HL-60 (cell line): ENCODE results near the gene DCPS.

Experiments used
- DNase-seq, 2 experiments: peaks; one replicate each; pipeline ENCODE4 v3.0.0-alpha.2; 2010 to 2020; ENCODE audit warnings: low read depth in 1 of 2, low spot score in 1 of 2
- H3K27ac ChIP-seq: fragments of 250-450 bp; sonication (Bioruptor Pico); replicated peaks from 2 replicates; pipeline ENCODE4 v1.5.1; 2020; ENCODE audit warnings: mild to moderate bottlenecking, moderate library complexity
- H3K27me3 ChIP-seq: fragments of 250-450 bp; sonication (Bioruptor Pico); 2 replicates; pipeline ENCODE4 v1.5.1; 2021; ENCODE audit warnings: mild to moderate bottlenecking, moderate library complexity; ENCODE audit not compliant: insufficient read depth, poor library complexity, severe bottlenecking
- H3K4me3 ChIP-seq: replicated peaks from 2 replicates; pipeline ENCODE4 v1.5.1; 2011; ENCODE audit warnings: mild to moderate bottlenecking, control low read depth, low read length; ENCODE audit not compliant: insufficient read depth
- GABPA ChIP-seq: IDR thresholded peaks from 2 replicates; pipeline ENCODE4 v1.6.1; 2012; ENCODE audit warnings: low read depth
- POLR2AphosphoS5 ChIP-seq: IDR thresholded peaks from 2 replicates; pipeline ENCODE4 v1.6.1; 2012; ENCODE audit warnings: low read depth
- SPI1 ChIP-seq: IDR thresholded peaks from 2 replicates; pipeline ENCODE4 v1.6.1; 2012; ENCODE audit warnings: low read depth, mild to moderate bottlenecking, borderline replicate concordance
- TF ChIP-seq, protein P1 (sequence below): IDR thresholded peaks from 2 replicates; pipeline ENCODE4 v1.6.1; 2012; ENCODE audit warnings: low read depth; ENCODE audit not compliant: insufficient replicate concordance
- TF ChIP-seq, protein P2 (sequence below): IDR thresholded peaks from one replicate; pipeline ENCODE4 v1.5.1; 2011; ENCODE audit warnings: low read length, control low read depth, inconsistent platforms; ENCODE audit not compliant: insufficient read depth

DCPS gene

DNA sequence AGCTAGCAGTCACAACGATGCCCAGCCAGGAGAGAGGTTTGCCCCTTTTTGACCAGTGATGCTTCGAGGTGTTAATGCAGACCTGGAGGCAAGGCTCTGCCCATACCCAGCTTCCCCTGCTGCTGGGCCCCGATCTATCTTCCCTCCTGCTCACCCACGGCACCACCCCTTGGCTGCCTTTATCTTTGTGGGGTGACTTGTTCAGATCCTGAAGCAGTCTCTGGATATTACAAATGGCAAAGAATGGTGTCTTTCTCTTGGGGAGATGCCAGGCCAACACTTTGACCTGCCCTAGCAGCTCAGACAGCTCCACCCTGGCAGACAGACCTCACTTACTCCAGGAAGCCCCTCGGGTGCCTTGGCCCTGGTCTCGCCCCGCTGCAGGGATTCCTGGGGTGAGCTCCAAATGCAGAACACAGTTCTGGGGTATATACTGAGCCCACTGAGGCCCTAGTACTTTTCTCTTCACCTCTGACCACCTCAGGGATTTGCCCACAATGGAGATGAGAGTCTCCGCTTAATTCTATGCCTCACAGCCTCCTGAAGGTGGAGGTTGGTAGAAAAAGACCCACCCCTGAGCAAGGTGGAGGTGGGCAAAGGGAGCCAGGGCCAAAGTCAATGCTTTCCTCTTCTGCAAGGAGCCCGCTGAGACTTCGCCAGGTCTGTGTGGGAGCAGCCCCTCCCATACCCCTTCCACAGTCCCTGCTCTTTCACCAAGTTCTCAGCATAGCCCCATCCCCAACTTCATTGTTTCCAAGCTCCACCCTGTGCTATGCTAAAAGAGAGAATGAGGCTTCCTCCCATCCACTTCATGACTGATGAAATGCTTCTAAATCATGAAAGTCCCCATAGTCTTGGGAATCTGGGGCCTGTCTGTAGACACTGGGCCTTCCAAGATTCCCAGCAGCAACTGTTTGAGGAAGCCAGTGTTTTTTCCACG is 40.6 kb downstream of the DCPS start:
- TF ChIP-seq, protein P1, sequence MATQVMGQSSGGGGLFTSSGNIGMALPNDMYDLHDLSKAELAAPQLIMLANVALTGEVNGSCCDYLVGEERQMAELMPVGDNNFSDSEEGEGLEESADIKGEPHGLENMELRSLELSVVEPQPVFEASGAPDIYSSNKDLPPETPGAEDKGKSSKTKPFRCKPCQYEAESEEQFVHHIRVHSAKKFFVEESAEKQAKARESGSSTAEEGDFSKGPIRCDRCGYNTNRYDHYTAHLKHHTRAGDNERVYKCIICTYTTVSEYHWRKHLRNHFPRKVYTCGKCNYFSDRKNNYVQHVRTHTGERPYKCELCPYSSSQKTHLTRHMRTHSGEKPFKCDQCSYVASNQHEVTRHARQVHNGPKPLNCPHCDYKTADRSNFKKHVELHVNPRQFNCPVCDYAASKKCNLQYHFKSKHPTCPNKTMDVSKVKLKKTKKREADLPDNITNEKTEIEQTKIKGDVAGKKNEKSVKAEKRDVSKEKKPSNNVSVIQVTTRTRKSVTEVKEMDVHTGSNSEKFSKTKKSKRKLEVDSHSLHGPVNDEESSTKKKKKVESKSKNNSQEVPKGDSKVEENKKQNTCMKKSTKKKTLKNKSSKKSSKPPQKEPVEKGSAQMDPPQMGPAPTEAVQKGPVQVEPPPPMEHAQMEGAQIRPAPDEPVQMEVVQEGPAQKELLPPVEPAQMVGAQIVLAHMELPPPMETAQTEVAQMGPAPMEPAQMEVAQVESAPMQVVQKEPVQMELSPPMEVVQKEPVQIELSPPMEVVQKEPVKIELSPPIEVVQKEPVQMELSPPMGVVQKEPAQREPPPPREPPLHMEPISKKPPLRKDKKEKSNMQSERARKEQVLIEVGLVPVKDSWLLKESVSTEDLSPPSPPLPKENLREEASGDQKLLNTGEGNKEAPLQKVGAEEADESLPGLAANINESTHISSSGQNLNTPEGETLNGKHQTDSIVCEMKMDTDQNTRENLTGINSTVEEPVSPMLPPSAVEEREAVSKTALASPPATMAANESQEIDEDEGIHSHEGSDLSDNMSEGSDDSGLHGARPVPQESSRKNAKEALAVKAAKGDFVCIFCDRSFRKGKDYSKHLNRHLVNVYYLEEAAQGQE: no peak
- no peak for TF ChIP-seq POLR2AphosphoS5
- no peak for TF ChIP-seq GABPA
- TF ChIP-seq, protein P2, sequence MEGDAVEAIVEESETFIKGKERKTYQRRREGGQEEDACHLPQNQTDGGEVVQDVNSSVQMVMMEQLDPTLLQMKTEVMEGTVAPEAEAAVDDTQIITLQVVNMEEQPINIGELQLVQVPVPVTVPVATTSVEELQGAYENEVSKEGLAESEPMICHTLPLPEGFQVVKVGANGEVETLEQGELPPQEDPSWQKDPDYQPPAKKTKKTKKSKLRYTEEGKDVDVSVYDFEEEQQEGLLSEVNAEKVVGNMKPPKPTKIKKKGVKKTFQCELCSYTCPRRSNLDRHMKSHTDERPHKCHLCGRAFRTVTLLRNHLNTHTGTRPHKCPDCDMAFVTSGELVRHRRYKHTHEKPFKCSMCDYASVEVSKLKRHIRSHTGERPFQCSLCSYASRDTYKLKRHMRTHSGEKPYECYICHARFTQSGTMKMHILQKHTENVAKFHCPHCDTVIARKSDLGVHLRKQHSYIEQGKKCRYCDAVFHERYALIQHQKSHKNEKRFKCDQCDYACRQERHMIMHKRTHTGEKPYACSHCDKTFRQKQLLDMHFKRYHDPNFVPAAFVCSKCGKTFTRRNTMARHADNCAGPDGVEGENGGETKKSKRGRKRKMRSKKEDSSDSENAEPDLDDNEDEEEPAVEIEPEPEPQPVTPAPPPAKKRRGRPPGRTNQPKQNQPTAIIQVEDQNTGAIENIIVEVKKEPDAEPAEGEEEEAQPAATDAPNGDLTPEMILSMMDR: no peak
- no peak for DNase-seq
- H3K4me3 ChIP-seq: no peak overlapping the region
- peak overlapping the region; percentile 75 for H3K27ac ChIP-seq
- no peaks in the 10 kb centered on the region for H3K27me3 ChIP-seq

DNA sequence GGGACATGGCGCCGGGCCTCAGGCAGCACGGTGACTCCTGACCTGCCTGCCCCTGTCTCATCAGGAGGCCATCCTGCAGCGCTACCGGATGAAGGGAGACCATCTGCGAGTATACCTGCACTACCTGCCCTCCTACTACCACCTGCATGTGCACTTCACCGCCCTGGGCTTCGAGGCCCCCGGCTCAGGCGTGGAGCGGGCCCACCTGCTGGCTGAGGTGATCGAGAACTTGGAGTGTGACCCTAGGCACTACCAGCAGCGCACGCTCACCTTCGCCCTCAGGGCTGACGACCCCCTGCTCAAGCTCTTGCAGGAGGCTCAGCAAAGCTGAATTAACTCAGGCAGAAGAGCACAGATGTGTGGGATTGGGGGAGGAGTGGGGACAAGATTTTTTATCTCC is 41.4 kb downstream of the DCPS start:
- H3K27me3 ChIP-seq: no peaks in the 10 kb centered on the region
- no peak for DNase-seq
- peak overlapping the region; percentile 75 for H3K27ac ChIP-seq
- TF ChIP-seq SPI1: no peak
- TF ChIP-seq POLR2AphosphoS5: no peak
- no peak for TF ChIP-seq GABPA
- TF ChIP-seq, protein P1: no peak
- no peak overlapping the region for H3K4me3 ChIP-seq

DNA sequence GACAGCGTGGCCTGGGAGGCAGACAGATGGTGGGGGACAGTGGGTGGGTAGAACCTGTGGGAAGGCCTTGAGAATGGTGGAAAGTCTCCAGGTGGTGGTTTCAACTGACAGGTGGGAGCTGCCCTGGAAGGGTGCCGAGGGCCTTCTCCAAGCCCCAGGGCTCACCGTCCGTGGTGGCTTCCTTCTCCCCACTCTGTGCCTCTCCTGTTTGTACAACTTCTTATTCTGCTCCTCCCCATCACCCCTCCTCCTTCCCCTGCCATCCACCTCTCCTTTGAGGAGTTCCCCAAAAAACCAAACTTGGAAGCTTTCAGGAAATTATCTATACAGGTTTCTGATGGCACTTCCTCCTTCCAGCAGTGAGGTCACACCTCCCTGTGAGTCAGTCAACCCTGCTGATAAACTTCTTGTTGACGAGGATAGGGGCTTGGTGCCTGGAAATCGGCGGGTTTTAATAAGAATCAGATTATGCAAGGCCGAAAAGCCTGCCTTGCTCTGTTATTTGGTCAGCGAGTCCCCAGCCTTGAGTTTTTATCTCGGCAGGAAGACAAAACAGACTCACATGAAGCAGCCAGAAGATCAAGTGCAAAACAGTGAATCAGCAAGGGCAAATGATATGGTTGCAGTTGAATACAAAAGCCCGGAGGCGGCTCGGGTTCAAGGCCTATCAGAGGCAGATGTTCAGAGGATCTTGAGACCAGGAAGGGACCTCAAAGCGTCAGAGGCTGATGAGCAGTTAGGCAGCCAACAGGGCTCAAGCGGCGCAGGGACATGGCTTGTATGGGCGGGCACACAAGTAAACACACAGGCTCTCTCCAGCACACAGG is 42.1 kb downstream of the DCPS start:
- H3K27me3 ChIP-seq: no peaks in the 10 kb centered on the region
- peak overlapping the region; percentile 75 for H3K27ac ChIP-seq
- TF ChIP-seq POLR2AphosphoS5 (peak; percentile 29; the same call in 1 of the 2 replicates), SPI1 (peak; percentile 98), GABPA (peak; percentile 16; the same call in 1 of the 2 replicates)
- TF ChIP-seq, protein P2: no peak
- TF ChIP-seq, protein P1: no peak
- DNase-seq: peak; percentile 84 to 87
- H3K4me3 ChIP-seq: no peak overlapping the region
